B cell (primary cell): ENCODE data around the gene SLC9A7. TPM values are rescaled to one million over a fixed set of nuclear protein-coding genes. Genes with fewer than 3 reads are reported as not detected.

Experiments used
- ATAC-seq: fragments of 200-7000 bp; cut with Tn5 transposase; one replicate; pipeline ENCODE4 v1.10.0; 2021; ENCODE audit warnings: low read depth, mild to moderate bottlenecking, moderate number of reproducible peaks, moderate library complexity
- CTCF ChIA-PET: fragments of 350-600 bp; sonication (Branson Sonifier 250); formaldehyde crosslinking; loops from one replicate; lab custom pipeline; 2021; ENCODE audit warnings: antibody characterized with exemption, inconsistent platforms; lab: Charles Lee
- POLR2A ChIA-PET: fragments of 350-600 bp; sonication (Branson Sonifier 250); formaldehyde crosslinking; loops from one replicate; lab custom pipeline; 2021; ENCODE audit warnings: antibody characterized with exemption; lab: Charles Lee
- DNase-seq: peaks from one replicate; pipeline ENCODE4 v3.0.0; 2013
- H2AFZ ChIP-seq: 2 replicates; pipeline ENCODE4 v1.6.1; 2012; ENCODE audit warnings: mild to moderate bottlenecking, low read depth, low read length; ENCODE audit not compliant: insufficient read depth, poor library complexity, severe bottlenecking
- H3K27ac ChIP-seq, 2 donors: 1 replicate in 1 of 2; 2 replicates in 1 of 2; pipeline ENCODE4 v1.5.1; 2012 to 2013; ENCODE audit warnings: low read length in 2 of 2, mild to moderate bottlenecking in 2 of 2, moderate library complexity in 1 of 2
- H3K27me3 ChIP-seq, 4 experiments: fragments of 200-600 bp in 1 of 4; sonication (generic) in 1 of 4; replicated peaks in 1 of 4; 1 replicate in 2 of 4; 2 replicates in 2 of 4; pipeline versions ENCODE4 v1.6.1 to v1.7.0; 2013 to 2016; ENCODE audit warnings: low read length in 3 of 4, mild to moderate bottlenecking in 2 of 4, mixed read lengths in 1 of 4, moderate library complexity in 1 of 4; ENCODE audit not compliant: insufficient read depth in 4 of 4, control insufficient read depth in 3 of 4; ENCODE audit errors: control extremely low read depth in 1 of 4
- H3K36me3 ChIP-seq, 2 experiments: replicated peaks in 1 of 2; 1 replicate in 1 of 2; 2 replicates in 1 of 2; pipeline versions ENCODE4 v1.6.1 to v1.7.1; 2013; ENCODE audit warnings: low read length in 1 of 2; ENCODE audit not compliant: insufficient read depth in 2 of 2, control insufficient read depth in 1 of 2; ENCODE audit errors: control extremely low read depth in 1 of 2, extremely low read depth in 1 of 2
- H3K4me1 ChIP-seq, 2 donors: fragments of 200-600 bp in 1 of 2; sonication (generic) in 1 of 2; 1 replicate in 1 of 2; 2 replicates in 1 of 2; pipeline versions ENCODE4 v1.5.1 to v1.6.1; 2013 to 2017; ENCODE audit warnings: low read length in 2 of 2; ENCODE audit not compliant: control insufficient read depth in 2 of 2, insufficient read depth in 2 of 2
- H3K4me2 ChIP-seq: replicated peaks from 2 replicates; pipeline ENCODE3; 2012; ENCODE audit warnings: mild to moderate bottlenecking, low read depth, low read length; ENCODE audit not compliant: poor library complexity, severe bottlenecking
- H3K4me3 ChIP-seq, 5 experiments: fragments of 200-600 bp in 1 of 5; sonication (generic) in 1 of 5; 1 replicate in 3 of 5; 2 replicates in 2 of 5; pipeline versions ENCODE4 v1.5.1 to v1.7.0; 2011 to 2016; ENCODE audit warnings: low read length in 4 of 5, mild to moderate bottlenecking in 4 of 5, low read depth in 2 of 5, control low read depth in 1 of 5, moderate library complexity in 1 of 5; ENCODE audit not compliant: insufficient read depth in 1 of 5; ENCODE audit errors: control extremely low read depth in 1 of 5, extremely low read depth in 1 of 5
- H3K79me2 ChIP-seq: fragments of 200-600 bp; sonication (generic); one replicate; pipeline ENCODE4 v1.6.0; 2016; ENCODE audit warnings: low read length; ENCODE audit not compliant: control insufficient read depth, insufficient read depth
- H3K9ac ChIP-seq: fragments of 200-600 bp; sonication (generic); 2 replicates; pipeline ENCODE4 v1.6.1; 2017; ENCODE audit warnings: mild to moderate bottlenecking, low read length, moderate library complexity
- H3K9me3 ChIP-seq, 3 donors: one replicate each; pipeline versions ENCODE4 v1.6.1 to v1.7.1; 2013; ENCODE audit warnings: low read length in 2 of 3; ENCODE audit not compliant: control insufficient read depth in 2 of 3, insufficient read depth in 1 of 3; ENCODE audit errors: control extremely low read depth in 1 of 3
- H4K20me1 ChIP-seq: 2 replicates; pipeline ENCODE4 v1.6.0; 2012; ENCODE audit warnings: mild to moderate bottlenecking, low read length; ENCODE audit not compliant: insufficient read depth, control insufficient read depth, poor library complexity, severe bottlenecking
- H3K27ac Mint-ChIP-seq: one replicate; pipeline ENCODE4 v1.8.0; 2021; ENCODE audit warnings: mixed read lengths
- H3K27me3 Mint-ChIP-seq: one replicate; pipeline ENCODE4 v1.8.0; 2021; ENCODE audit warnings: mixed read lengths
- H3K4me1 Mint-ChIP-seq: one replicate; pipeline ENCODE4 v1.8.0; 2021; ENCODE audit warnings: mixed read lengths
- H3K4me3 Mint-ChIP-seq: one replicate; pipeline ENCODE4 v1.8.0; 2021; ENCODE audit warnings: mixed read lengths
- H3K9me3 Mint-ChIP-seq: one replicate; pipeline ENCODE4 v1.8.0; 2022; ENCODE audit warnings: mixed read lengths; ENCODE audit not compliant: insufficient read depth
- CTCF ChIP-seq: fragments of 200-600 bp; IDR thresholded peaks from one replicate; pipeline ENCODE4 v1.8.0; 2022; ENCODE audit warnings: antibody characterized with exemption, mild to moderate bottlenecking
- EZH2 ChIP-seq: IDR thresholded peaks from 2 replicates; pipeline ENCODE4 v1.6.1; 2012; ENCODE audit warnings: borderline replicate concordance, low read depth, mild to moderate bottlenecking, moderate library complexity, low read length; ENCODE audit not compliant: insufficient read depth, poor library complexity, severe bottlenecking
- WGBS: methylation state at CpG from one replicate; pipeline ENCODE4 v1.1.5; 2013; ENCODE audit warnings: missing lambda C conversion rate; ENCODE audit not compliant: insufficient coverage; 5-methylcytosine and 5-hydroxymethylcytosine counted together
- intact Hi-C: fragments of 100-400 bp; cut with micrococcal nuclease; formaldehyde crosslinking; loops from one replicate; pipeline ENCODE4 v1.10.0; 2022
- polyA plus RNA-seq: library from polyadenylated mRNA; depleted of rRNA; stranded (reverse); fragments of >200 nt; gene quantifications from 2 replicates; pipeline ENCODE4 v1.2.3, GENCODE V29; 2012
- total RNA-seq, 2 donors: library from RNA; stranded (reverse); fragments of 120-200 nt in 1 of 2; gene quantifications; 1 replicate in 1 of 2; 2 replicates in 1 of 2; pipeline versions ENCODE4 v1.2.3 to v1.2.4, GENCODE V29; 2013 to 2022

SLC9A7 gene
- total and polyA plus RNA-seq, 2 donors (not counting 1 experiment from before 2014, with no cell fraction given): 24.9 to 53.2 TPM

- no peak overlapping the region for H3K27ac Mint-ChIP-seq
- no peak for ATAC-seq
- TF ChIP-seq CTCF: no peak
- TF ChIP-seq EZH2: no peak
Observed at GRCh38 chrX:46567388-46567787, 191.5 kb downstream of the SLC9A7 start.

GRCh38 chrX:46561824-46562657 lies 196.9 kb downstream of the SLC9A7 start:
- Histone ChIP-seq H3K9ac (no peak overlapping the region), H3K4me2 (peak overlapping the region; percentile 55), H3K4me3 (no peak overlapping the region), H3K36me3 (no peaks in the 10 kb centered on the region), H3K27me3 (peaks cover 0 to 3% (median 0%) of the 10 kb centered on the region in 4 experiments), H3K4me1 (peaks cover 14 to 15% of the 10 kb centered on the region in 2 donors), H3K9me3 (no peaks in the 10 kb centered on the region), H3K79me2 (no peaks in the 10 kb centered on the region), H2AFZ (peak overlapping the region; percentile 48), H3K27ac (no peak overlapping the region), H4K20me1 (no peaks in the 10 kb centered on the region)
- ChIA-PET CTCF (interaction anchor here (0.6 to 1.9 kb wide), 6 partner anchors 10 to 918 kb away, joined by 3 to 14 read pairs (median 4); no protein-coding TSS in a partner anchor), POLR2A (interaction anchor here (0.7 to 0.9 kb wide), 2 partner anchors 9 to 54 kb away, joined by 3 read pairs; no protein-coding TSS in a partner anchor)
- WGBS: 20% methylated on average over 1 of the region's 6 CpGs
- Mint-ChIP-seq H3K27me3 (peaks cover 27% of the 10 kb centered on the region), H3K9me3 (no peaks in the 10 kb centered on the region), H3K27ac (peak overlapping the region; percentile 59), H3K4me3 (peak overlapping the region; percentile 20), H3K4me1 (peaks cover 17% of the 10 kb centered on the region)
- ATAC-seq (peak; percentile 97), DNase-seq (peak; percentile 64)
- TF ChIP-seq CTCF (no peak), EZH2 (no peak)
- intact Hi-C loops: loop anchor here (1.0 to 2.0 kb wide), 2 partner anchors 10 to 17 kb away; partner anchors contain the start of gene ZNF674

More at GRCh38 chrX:46567388-46567787, 191.5 kb downstream of the SLC9A7 start:
- H3K9me3 Mint-ChIP-seq: no peaks in the 10 kb centered on the region
- H4K20me1 ChIP-seq: no peaks in the 10 kb centered on the region
- H3K79me2 ChIP-seq: no peaks in the 10 kb centered on the region
- ChIA-PET CTCF (interaction anchor here (0.6 to 1.8 kb wide), 2 partner anchors 13 to 47 kb away, joined by 3 to 6 read pairs; no protein-coding TSS in a partner anchor), POLR2A (interaction anchor here (0.7 kb wide), 1 partner anchor 8 kb away, joined by 3 read pairs; no protein-coding TSS in a partner anchor)
- DNase-seq: no peak
- H3K27me3 Mint-ChIP-seq: peaks cover 16% of the 10 kb centered on the region
- H2AFZ ChIP-seq: no peak overlapping the region
- no peak overlapping the region for H3K27ac ChIP-seq
- peaks cover 0 to 3% (median 0%) of the 10 kb centered on the region in 4 experiments for H3K27me3 ChIP-seq
- no peak overlapping the region for H3K4me2 ChIP-seq
- no peaks in the 10 kb centered on the region for H3K9me3 ChIP-seq
- H3K4me3 Mint-ChIP-seq: no peak overlapping the region
- no peaks in the 10 kb centered on the region for H3K36me3 ChIP-seq
- H3K9ac ChIP-seq: no peak overlapping the region
- intact Hi-C loops: no loop called here
- no peak overlapping the region for H3K4me3 ChIP-seq
- peaks cover 11 to 16% of the 10 kb centered on the region in 2 donors for H3K4me1 ChIP-seq
- peaks cover 20% of the 10 kb centered on the region for H3K4me1 Mint-ChIP-seq
